Measurements from ENCODE around the gene DDI2.

- no peak for TF ChIP-seq CTCF (conservative IDR thresholded peaks at IDR 0.05; ENCODE audit: low read length)
- TF ChIP-seq EZH2phosphoT487 (IDR thresholded peaks at IDR 0.05; ENCODE audit: borderline replicate concordance) = no peak
These were observed 68.6 kb downstream of the DDI2 start for GRCh38 chr1:15685820-15686219.

All from Loucy (cell line).